Mesendoderm (in vitro differentiated cells): ENCODE data around the gene ZBED5.

ENCODE experiments used
- DNase-seq: peaks from one replicate; pipeline ENCODE4 v3.0.0; 2013
- H2AK5ac ChIP-seq: 2 replicates; pipeline ENCODE4 v1.6.1; 2013; ENCODE audit warnings: low read length, inconsistent platforms
- H2BK120ac ChIP-seq: 2 replicates; pipeline ENCODE4 v1.6.1; 2013; ENCODE audit warnings: low read depth, mild to moderate bottlenecking, low read length, moderate library complexity, mixed read lengths
- H2BK15ac ChIP-seq: replicated peaks from 2 replicates; pipeline ENCODE4 v1.6.1; 2013; ENCODE audit warnings: low read depth, mild to moderate bottlenecking, moderate library complexity
- H2BK5ac ChIP-seq: 2 replicates; pipeline ENCODE4 v1.6.1; 2013; ENCODE audit warnings: low read length, inconsistent platforms
- H3K18ac ChIP-seq: 2 replicates; pipeline ENCODE4 v1.6.1; 2013; ENCODE audit warnings: mild to moderate bottlenecking, low read length, mixed read lengths
- H3K23ac ChIP-seq: one replicate; pipeline ENCODE4 v1.6.1; 2013; ENCODE audit warnings: low read length
- H3K27ac ChIP-seq: 2 replicates; pipeline ENCODE4 v1.5.1; 2013; ENCODE audit warnings: low read depth, mild to moderate bottlenecking, inconsistent platforms, low read length, moderate library complexity
- H3K27me3 ChIP-seq: 2 replicates; pipeline ENCODE4 v1.6.1; 2013; ENCODE audit warnings: low read length, control low read depth, mild to moderate bottlenecking, inconsistent platforms; ENCODE audit not compliant: insufficient read depth, poor library complexity
- H3K36me3 ChIP-seq: 2 replicates; pipeline ENCODE4 v1.6.1; 2013; ENCODE audit warnings: low read length, inconsistent platforms; ENCODE audit not compliant: control insufficient read depth, insufficient read depth
- H3K4ac ChIP-seq: one replicate; pipeline ENCODE4 v1.6.1; 2013; ENCODE audit warnings: low read depth, mild to moderate bottlenecking, low read length, moderate library complexity
- H3K4me1 ChIP-seq: 2 replicates; pipeline ENCODE4 v1.6.1; 2013; ENCODE audit warnings: low read depth, low read length, inconsistent platforms; ENCODE audit not compliant: control insufficient read depth
- H3K4me2 ChIP-seq: 2 replicates; pipeline ENCODE4 v1.6.1; 2013; ENCODE audit warnings: low read length
- H3K4me3 ChIP-seq: 2 replicates; pipeline ENCODE4 v1.5.1; 2013; ENCODE audit warnings: mild to moderate bottlenecking, low read length
- H3K56ac ChIP-seq: one replicate; pipeline ENCODE4 v1.6.1; 2013; ENCODE audit warnings: low read length
- H3K79me1 ChIP-seq: 2 replicates; pipeline ENCODE4 v1.6.1; 2013; ENCODE audit warnings: low read length, inconsistent platforms
- H3K79me2 ChIP-seq: 2 replicates; pipeline ENCODE4 v1.6.1; 2013; ENCODE audit warnings: mild to moderate bottlenecking, low read length; ENCODE audit not compliant: control insufficient read depth, insufficient read depth
- H3K9ac ChIP-seq: 2 replicates; pipeline ENCODE4 v1.6.1; 2013; ENCODE audit warnings: low read length, inconsistent platforms
- H4K5ac ChIP-seq: one replicate; pipeline ENCODE4 v1.6.1; 2013; ENCODE audit warnings: low read length
- H4K8ac ChIP-seq: one replicate; pipeline ENCODE4 v1.6.1; 2013; ENCODE audit warnings: low read depth, mild to moderate bottlenecking, control low read depth, low read length, moderate library complexity
- WGBS: extraction: QIAGEN DNeasy Blood & Tissue Kit; methylation state at CpG from one replicate; pipeline ENCODE4 v1.1.7; 2013; ENCODE audit warnings: low lambda C conversion rate, missing lambda C conversion rate; ENCODE audit not compliant: insufficient coverage; ENCODE audit errors: extremely low coverage; 5-methylcytosine and 5-hydroxymethylcytosine counted together

Gene ZBED5

DNA sequence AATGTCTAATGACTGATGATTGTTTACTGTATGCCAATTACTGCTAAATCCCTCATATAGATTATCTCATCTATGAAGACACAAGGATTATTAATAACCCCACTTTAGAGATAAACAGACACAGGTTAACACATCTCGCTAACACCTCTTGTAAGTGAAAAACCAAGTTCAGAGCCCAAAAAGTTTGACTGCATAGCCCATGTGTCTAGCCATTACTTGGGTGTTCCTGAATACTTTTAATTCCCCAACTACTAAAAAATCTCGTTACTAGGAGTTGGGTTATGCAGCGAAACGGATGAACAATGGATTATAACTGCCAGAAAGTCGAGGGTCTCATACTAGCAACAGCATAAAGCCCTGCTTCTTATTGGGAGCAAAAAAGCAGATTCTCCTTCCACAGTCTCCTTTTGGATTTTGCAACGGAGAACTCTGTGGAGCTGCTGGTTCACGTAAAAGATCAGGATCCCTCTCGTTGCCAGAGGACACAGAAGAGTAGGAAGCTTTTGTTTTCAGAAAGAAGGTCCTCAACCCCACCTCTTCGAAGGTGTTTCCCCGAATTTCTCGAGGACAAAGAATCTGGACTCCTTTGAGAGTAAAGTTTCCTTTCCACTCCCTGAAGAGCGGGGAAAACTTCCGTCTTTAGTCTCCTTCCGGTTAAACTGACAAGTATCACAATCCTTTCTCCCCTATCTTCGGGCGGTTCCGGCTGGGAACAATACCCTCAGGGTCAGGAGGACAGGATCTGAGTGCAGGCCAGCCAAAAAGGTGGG, 979 bp downstream of the ZBED5 start:
- peaks cover 1% of the 10 kb centered on the region for H3K36me3 ChIP-seq
- H4K5ac ChIP-seq: no peak overlapping the region
- no peak overlapping the region for H2AK5ac ChIP-seq
- DNase-seq: peak; percentile 86
- peak overlapping the region; percentile 94 for H2BK5ac ChIP-seq
- peaks cover 14% of the 10 kb centered on the region for H3K79me2 ChIP-seq
- H3K27me3 ChIP-seq: no peaks in the 10 kb centered on the region
- H3K27ac ChIP-seq: peak overlapping the region; percentile 95
- peak overlapping the region; percentile 95 for H3K9ac ChIP-seq
- peak overlapping the region; percentile 70 for H3K18ac ChIP-seq
- H3K23ac ChIP-seq: no peak overlapping the region
- H3K4me2 ChIP-seq: peak overlapping the region; percentile 9
- no peaks in the 10 kb centered on the region for H3K4me1 ChIP-seq
- peak overlapping the region; percentile 88 for H3K4ac ChIP-seq
- no peak overlapping the region for H2BK120ac ChIP-seq
- WGBS: no CpG with 5 or more reads among the region's 17 CpGs
- H4K8ac ChIP-seq: no peak overlapping the region
- H3K4me3 ChIP-seq: peak overlapping the region; percentile 75
- H2BK15ac ChIP-seq: no peak overlapping the region
- peaks cover 6% of the 10 kb centered on the region for H3K79me1 ChIP-seq
- peak overlapping the region; percentile 97 for H3K56ac ChIP-seq

DNA sequence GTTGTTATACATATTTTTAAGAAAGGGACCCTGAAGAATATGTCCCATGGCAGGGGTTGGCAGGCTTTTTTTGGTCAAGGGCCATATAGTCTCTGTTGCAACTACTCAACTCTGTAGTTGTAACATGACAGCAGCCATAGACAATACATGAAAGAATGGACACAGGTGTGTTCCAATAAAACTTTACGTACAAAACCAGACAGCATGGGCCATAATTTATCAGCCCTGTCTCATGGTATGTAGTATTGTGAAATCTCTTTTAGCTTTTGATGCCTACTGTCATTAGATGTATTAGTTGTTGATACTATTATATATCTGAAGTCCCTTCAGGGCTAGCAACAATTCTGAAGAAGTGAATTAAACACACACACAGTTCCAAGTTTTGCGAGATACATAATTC, 2.6 kb downstream of the ZBED5 start:
- Histone ChIP-seq H3K23ac (no peak overlapping the region), H2AK5ac (no peak overlapping the region), H3K27ac (no peak overlapping the region), H2BK15ac (no peak overlapping the region), H4K8ac (no peak overlapping the region), H2BK120ac (no peak overlapping the region), H2BK5ac (no peak overlapping the region), H3K9ac (no peak overlapping the region), H3K4me3 (no peak overlapping the region), H3K4ac (no peak overlapping the region), H3K79me1 (peaks cover 6% of the 10 kb centered on the region), H3K56ac (no peak overlapping the region), H3K27me3 (no peaks in the 10 kb centered on the region), H4K5ac (no peak overlapping the region), H3K18ac (no peak overlapping the region), H3K4me1 (no peaks in the 10 kb centered on the region), H3K4me2 (no peak overlapping the region), H3K79me2 (peaks cover 14% of the 10 kb centered on the region), H3K36me3 (peaks cover 1% of the 10 kb centered on the region)
- whole genome bisulfite sequencing: no CpG with 5 or more reads among the region's 2 CpGs
- DNase-seq: no peak

DNA sequence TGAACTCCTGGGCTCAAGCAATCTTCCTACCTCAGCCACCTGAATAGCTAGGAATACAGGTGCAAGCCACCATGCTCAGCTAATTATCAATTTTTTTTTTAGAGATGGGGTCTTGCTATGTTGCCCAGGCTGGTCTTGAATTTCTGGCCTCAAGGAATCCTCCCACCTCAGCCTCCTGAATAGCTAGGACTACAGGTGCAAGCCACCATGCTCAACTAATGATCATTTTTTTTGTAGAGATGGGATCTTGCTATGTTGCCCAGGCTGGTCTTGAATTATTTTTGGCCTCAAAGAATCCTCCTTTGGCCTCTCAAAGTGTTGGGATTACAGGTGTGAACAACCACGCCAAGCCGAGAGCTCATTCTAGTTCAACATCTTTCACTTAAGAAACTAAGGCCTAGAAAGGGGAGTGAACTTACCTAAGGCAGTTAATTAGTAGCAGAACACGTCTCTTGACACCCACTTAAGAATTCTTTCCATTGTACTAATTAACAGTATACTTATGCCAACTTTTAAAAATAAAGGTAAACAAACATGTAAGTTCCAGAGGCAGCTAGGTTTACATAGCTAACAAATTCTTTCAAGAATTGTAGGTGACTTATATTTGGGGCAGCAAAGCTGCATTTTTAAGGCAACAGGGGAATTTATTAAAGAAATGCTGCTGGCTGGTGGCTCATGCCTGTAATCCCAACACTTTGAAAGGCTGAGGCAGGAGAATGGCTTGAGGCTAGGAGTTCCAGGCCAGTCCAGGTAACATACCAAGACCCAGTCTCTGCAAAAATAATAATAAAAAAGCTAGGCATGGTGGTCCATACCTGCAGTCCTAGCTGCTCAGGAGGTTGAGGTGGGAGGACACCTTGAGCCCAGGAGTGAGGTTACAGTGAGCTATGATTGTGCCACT, 9.6 kb downstream of the ZBED5 start:
- H3K27me3 ChIP-seq: no peaks in the 10 kb centered on the region
- no peaks in the 10 kb centered on the region for H3K36me3 ChIP-seq
- H4K5ac ChIP-seq: no peak overlapping the region
- peaks cover 3% of the 10 kb centered on the region for H3K79me1 ChIP-seq
- H3K18ac ChIP-seq: no peak overlapping the region
- no peak overlapping the region for H3K23ac ChIP-seq
- H2BK15ac ChIP-seq: no peak overlapping the region
- no peak overlapping the region for H3K56ac ChIP-seq
- H2BK5ac ChIP-seq: no peak overlapping the region
- no peak for DNase-seq
- H3K9ac ChIP-seq: no peak overlapping the region
- H3K27ac ChIP-seq: no peak overlapping the region
- no peak overlapping the region for H2BK120ac ChIP-seq
- no peak overlapping the region for H3K4ac ChIP-seq
- H3K4me3 ChIP-seq: no peak overlapping the region
- no peak overlapping the region for H2AK5ac ChIP-seq
- no peaks in the 10 kb centered on the region for H3K4me1 ChIP-seq
- no CpG with 5 or more reads among the region's 3 CpGs for WGBS
- no peak overlapping the region for H4K8ac ChIP-seq
- no peaks in the 10 kb centered on the region for H3K79me2 ChIP-seq
- H3K4me2 ChIP-seq: no peak overlapping the region

DNA sequence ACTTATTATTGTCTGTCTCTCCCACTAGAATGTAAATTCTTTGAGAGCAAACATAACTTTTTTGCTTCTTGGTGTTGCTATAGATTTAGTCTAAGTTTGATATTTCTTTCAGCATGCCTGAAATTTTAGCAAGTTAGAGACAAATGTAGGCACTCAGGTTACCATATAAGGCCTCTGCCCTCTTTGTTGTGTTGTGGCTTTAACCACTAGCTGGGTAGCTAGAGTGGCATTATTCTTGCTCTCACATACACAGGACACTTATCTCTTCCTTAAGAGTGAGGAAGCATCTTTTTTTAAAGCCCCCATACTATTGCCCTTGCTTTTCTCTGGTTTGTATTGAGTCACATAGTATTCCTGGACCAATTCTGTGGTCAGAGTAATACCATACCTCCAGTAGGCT, 11.2 kb downstream of the ZBED5 start:
- H3K18ac ChIP-seq: no peak overlapping the region
- no peak overlapping the region for H2BK5ac ChIP-seq
- no peaks in the 10 kb centered on the region for H3K36me3 ChIP-seq
- no peaks in the 10 kb centered on the region for H3K79me1 ChIP-seq
- no peak overlapping the region for H2BK120ac ChIP-seq
- no peak overlapping the region for H3K4me2 ChIP-seq
- no peak overlapping the region for H4K8ac ChIP-seq
- no peak for DNase-seq
- no peak overlapping the region for H3K27ac ChIP-seq
- no peak overlapping the region for H4K5ac ChIP-seq
- H3K4me1 ChIP-seq: no peaks in the 10 kb centered on the region
- H2BK15ac ChIP-seq: no peak overlapping the region
- no peak overlapping the region for H3K23ac ChIP-seq
- no peak overlapping the region for H3K9ac ChIP-seq
- no peaks in the 10 kb centered on the region for H3K27me3 ChIP-seq
- H3K4me3 ChIP-seq: no peak overlapping the region
- no peak overlapping the region for H3K56ac ChIP-seq
- no peak overlapping the region for H2AK5ac ChIP-seq
- no peaks in the 10 kb centered on the region for H3K79me2 ChIP-seq
- no peak overlapping the region for H3K4ac ChIP-seq

DNA sequence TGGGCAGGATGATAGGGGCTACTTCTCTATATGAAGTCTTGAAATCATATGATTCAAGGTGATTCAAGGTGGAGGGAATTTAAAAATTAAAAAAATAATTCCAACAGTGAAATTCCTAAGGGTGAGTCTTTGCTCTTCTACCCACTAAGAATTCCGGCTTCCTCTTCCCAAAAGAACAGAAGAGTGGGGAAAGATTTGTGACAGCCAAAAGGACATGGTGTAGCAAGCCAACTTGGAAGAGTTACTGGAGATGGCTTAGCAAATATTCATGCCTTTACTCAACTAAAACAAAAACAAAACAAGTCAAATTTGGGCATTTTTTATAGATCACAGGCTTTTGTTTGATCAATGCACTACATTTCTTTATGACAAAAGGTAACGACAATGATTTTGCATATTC, 12.3 kb downstream of the ZBED5 start:
- Histone ChIP-seq H4K5ac (no peak overlapping the region), H2BK120ac (no peak overlapping the region), H3K23ac (no peak overlapping the region), H3K9ac (no peak overlapping the region), H3K79me2 (no peaks in the 10 kb centered on the region), H3K4ac (no peak overlapping the region), H3K27ac (no peak overlapping the region), H2BK5ac (no peak overlapping the region), H3K4me3 (no peak overlapping the region), H3K18ac (no peak overlapping the region), H3K4me2 (no peak overlapping the region), H3K36me3 (no peaks in the 10 kb centered on the region), H3K56ac (no peak overlapping the region), H4K8ac (no peak overlapping the region), H2AK5ac (no peak overlapping the region), H2BK15ac (no peak overlapping the region), H3K4me1 (no peaks in the 10 kb centered on the region), H3K79me1 (no peaks in the 10 kb centered on the region), H3K27me3 (no peaks in the 10 kb centered on the region)
- no CpG with 5 or more reads among the region's 2 CpGs for WGBS
- no peak for DNase-seq
